Activated B cell treated with CpG ODN at 0.5 μM for 24 hours (primary cell): Measurements from ENCODE around the gene KDM3B. TPM values are rescaled to one million over a fixed set of nuclear protein-coding genes. Genes with fewer than 3 reads are reported as not detected.
"Not testable (repeated sequence)": the region's sequence is repeated elsewhere in the genome, so short reads cannot be mapped to it uniquely, and the experiment has no call there.

Experiments
- ATAC-seq: fragments of 200-7000 bp; cut with Tn5 transposase; one replicate; pipeline ENCODE4 v1.10.0; 2021; ENCODE audit warnings: low read depth, mild to moderate bottlenecking, moderate library complexity
- CTCF ChIA-PET: fragments of 350-600 bp; sonication (Branson Sonifier 250); formaldehyde crosslinking; loops from one replicate; lab custom pipeline; 2021; ENCODE audit warnings: antibody characterized with exemption; lab: Charles Lee
- POLR2A ChIA-PET: fragments of 350-600 bp; sonication (Branson Sonifier 250); formaldehyde crosslinking; loops from one replicate; lab custom pipeline; 2021; ENCODE audit warnings: antibody characterized with exemption; lab: Charles Lee
- DNase-seq: peaks from one replicate; pipeline ENCODE4 v3.0.0; 2022
- H3K27ac Mint-ChIP-seq: one replicate; pipeline ENCODE4 v1.8.0; 2020; ENCODE audit warnings: mixed read lengths
- H3K27me3 Mint-ChIP-seq: one replicate; pipeline ENCODE4 v1.8.0; 2021; ENCODE audit warnings: mixed read lengths
- H3K36me3 Mint-ChIP-seq: one replicate; pipeline ENCODE4 v1.8.0; 2021; ENCODE audit warnings: low read depth, mixed read lengths
- H3K4me1 Mint-ChIP-seq: one replicate; pipeline ENCODE4 v1.8.0; 2021; ENCODE audit warnings: mixed read lengths
- H3K4me3 Mint-ChIP-seq: one replicate; pipeline ENCODE4 v1.8.0; 2020; ENCODE audit warnings: mild to moderate bottlenecking, mixed read lengths
- H3K9me3 Mint-ChIP-seq: one replicate; pipeline ENCODE4 v1.8.0; 2020; ENCODE audit warnings: mixed read lengths
- intact Hi-C: fragments of 100-400 bp; cut with micrococcal nuclease; formaldehyde crosslinking; loops from one replicate; pipeline ENCODE4 v1.15.1; 2024
- total RNA-seq: library from RNA; stranded (reverse); gene quantifications from 2 replicates; pipeline ENCODE4 v1.2.3, GENCODE V29; 2022
- TF ChIP-seq, protein P1 (sequence below): fragments of 200-600 bp; IDR thresholded peaks from one replicate; pipeline ENCODE4 v1.8.0; 2022; ENCODE audit warnings: antibody characterized with exemption, mild to moderate bottlenecking

The KDM3B gene
- total RNA-seq, 1 donor from 2014 or later: 94.0 TPM

DNA sequence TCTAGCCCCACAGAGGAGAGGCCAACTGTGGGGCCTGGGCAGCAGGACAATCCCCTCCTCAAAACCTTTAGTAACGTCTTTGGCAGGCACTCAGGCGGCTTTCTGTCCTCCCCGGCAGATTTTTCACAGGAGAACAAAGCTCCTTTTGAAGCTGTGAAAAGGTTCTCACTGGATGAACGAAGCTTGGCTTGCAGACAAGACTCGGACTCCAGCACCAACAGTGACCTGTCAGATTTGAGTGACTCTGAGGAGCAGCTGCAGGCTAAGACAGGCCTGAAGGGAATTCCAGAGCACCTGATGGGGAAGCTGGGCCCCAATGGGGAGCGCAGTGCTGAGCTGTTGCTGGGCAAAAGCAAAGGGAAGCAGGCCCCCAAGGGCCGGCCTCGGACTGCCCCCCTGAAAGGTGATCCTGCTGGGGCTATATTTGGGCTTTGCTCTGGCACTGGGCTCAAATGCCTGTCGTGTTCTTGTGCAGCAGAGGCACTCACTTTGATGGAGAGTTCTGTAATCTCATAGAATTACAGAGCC, 39.4 kb downstream of the KDM3B start:
- DNase-seq: no peak
- Mint-ChIP-seq H3K9me3 (no peaks in the 10 kb centered on the region), H3K4me1 (no peaks in the 10 kb centered on the region), H3K27ac (no peak overlapping the region), H3K4me3 (no peak overlapping the region), H3K27me3 (no peaks in the 10 kb centered on the region), H3K36me3 (peaks cover 77% of the 10 kb centered on the region)
- ChIA-PET CTCF (interaction anchor here (1.5 kb wide), 2 partner anchors 40 kb away, joined by 5 read pairs; partner anchors contain the start of gene KDM3B), POLR2A (interaction anchor here (1.1 kb wide), 1 partner anchor 38 kb away, joined by 3 read pairs; no protein-coding TSS in a partner anchor)
- ATAC-seq: no peak
- TF ChIP-seq, protein P1, sequence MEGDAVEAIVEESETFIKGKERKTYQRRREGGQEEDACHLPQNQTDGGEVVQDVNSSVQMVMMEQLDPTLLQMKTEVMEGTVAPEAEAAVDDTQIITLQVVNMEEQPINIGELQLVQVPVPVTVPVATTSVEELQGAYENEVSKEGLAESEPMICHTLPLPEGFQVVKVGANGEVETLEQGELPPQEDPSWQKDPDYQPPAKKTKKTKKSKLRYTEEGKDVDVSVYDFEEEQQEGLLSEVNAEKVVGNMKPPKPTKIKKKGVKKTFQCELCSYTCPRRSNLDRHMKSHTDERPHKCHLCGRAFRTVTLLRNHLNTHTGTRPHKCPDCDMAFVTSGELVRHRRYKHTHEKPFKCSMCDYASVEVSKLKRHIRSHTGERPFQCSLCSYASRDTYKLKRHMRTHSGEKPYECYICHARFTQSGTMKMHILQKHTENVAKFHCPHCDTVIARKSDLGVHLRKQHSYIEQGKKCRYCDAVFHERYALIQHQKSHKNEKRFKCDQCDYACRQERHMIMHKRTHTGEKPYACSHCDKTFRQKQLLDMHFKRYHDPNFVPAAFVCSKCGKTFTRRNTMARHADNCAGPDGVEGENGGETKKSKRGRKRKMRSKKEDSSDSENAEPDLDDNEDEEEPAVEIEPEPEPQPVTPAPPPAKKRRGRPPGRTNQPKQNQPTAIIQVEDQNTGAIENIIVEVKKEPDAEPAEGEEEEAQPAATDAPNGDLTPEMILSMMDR: no peak
- intact Hi-C loops: no loop called here

- H3K36me3 Mint-ChIP-seq: peaks cover 73% of the 10 kb centered on the region
- TF ChIP-seq, protein P1: no peak
- ChIA-PET POLR2A (no interaction called here), CTCF (no interaction called here)
- no peak overlapping the region for H3K4me3 Mint-ChIP-seq
- no peak overlapping the region for H3K27ac Mint-ChIP-seq
- no peak for DNase-seq
- no peaks in the 10 kb centered on the region for H3K9me3 Mint-ChIP-seq
- ATAC-seq: no peak
- peaks cover 6% of the 10 kb centered on the region for H3K4me1 Mint-ChIP-seq
- intact Hi-C loops: no loop called here
- H3K27me3 Mint-ChIP-seq: no peaks in the 10 kb centered on the region
Observed at GRCh38 chr5:138402640-138403039, 50.2 kb downstream of the KDM3B start.

- H3K27me3 Mint-ChIP-seq: no peaks in the 10 kb centered on the region
- CTCF ChIA-PET: interaction anchor here (0.7 kb wide), 1 partner anchor 56 kb away, joined by 3 read pairs; the partner anchor contains the start of gene KDM3B
- peaks cover 60% of the 10 kb centered on the region for H3K36me3 Mint-ChIP-seq
- peak overlapping the region; percentile 71 for H3K27ac Mint-ChIP-seq
- no peaks in the 10 kb centered on the region for H3K9me3 Mint-ChIP-seq
- intact Hi-C loops: no loop called here
- peak; percentile 89 for ATAC-seq
- peaks cover 14% of the 10 kb centered on the region for H3K4me1 Mint-ChIP-seq
- DNase-seq: no peak
- no peak overlapping the region for H3K4me3 Mint-ChIP-seq
- POLR2A ChIA-PET: interaction anchor here (0.7 to 1.1 kb wide), 5 partner anchors 55 to 1003 kb away, joined by 3 to 5 read pairs (median 4); partner anchors contain the start of gene FAM53C
- TF ChIP-seq, protein P1: no peak
Observed at GRCh38 chr5:138408023-138408422, 55.5 kb downstream of the KDM3B start.

GRCh38 chr5:138410996-138411640, 58.6 kb downstream of the KDM3B start:
- not testable (repeated sequence) for ATAC-seq, H3K27ac Mint-ChIP-seq, H3K4me3 Mint-ChIP-seq, H3K27me3 Mint-ChIP-seq, H3K9me3 Mint-ChIP-seq, DNase-seq
- ChIA-PET CTCF (interaction anchor here (0.9 to 1.3 kb wide), 3 partner anchors 58 to 334 kb away, joined by 3 to 7 read pairs (median 3); partner anchors contain the start of genes BRD8, KDM3B and KIF20A), POLR2A (interaction anchor here (0.7 kb wide), 1 partner anchor 79 kb away, joined by 3 read pairs; the partner anchor contains the start of gene CDC25C)
- Mint-ChIP-seq H3K4me1 (peaks cover 14% of the 10 kb centered on the region), H3K36me3 (peaks cover 64% of the 10 kb centered on the region)
- intact Hi-C loops: loop anchor here (1.0 kb wide), 1 partner anchor 231 kb away; no protein-coding TSS in a partner anchor

DNA sequence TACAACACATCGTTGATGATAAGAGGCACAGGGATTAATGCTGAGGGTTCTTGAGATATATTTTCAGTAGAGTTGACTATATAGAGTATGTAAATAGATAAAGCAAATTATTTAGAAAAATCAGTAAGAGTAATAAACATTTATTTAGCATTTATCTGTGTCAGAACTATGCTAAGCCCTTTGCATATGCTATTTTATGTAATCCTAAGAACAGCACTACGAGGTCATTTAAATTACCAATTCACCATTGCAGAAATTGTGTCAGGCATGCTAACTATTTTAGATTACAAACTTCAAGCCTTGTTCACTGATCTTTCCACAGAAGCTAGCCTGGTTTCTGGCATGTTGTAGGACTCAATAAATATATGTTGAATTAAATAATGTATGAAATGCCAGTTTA, 66.0 kb downstream of the KDM3B start:
- no peak overlapping the region for H3K4me3 Mint-ChIP-seq
- H3K9me3 Mint-ChIP-seq: no peaks in the 10 kb centered on the region
- no peak overlapping the region for H3K27ac Mint-ChIP-seq
- ChIA-PET POLR2A (no interaction called here), CTCF (no interaction called here)
- no peak for DNase-seq
- H3K27me3 Mint-ChIP-seq: no peaks in the 10 kb centered on the region
- TF ChIP-seq, protein P1: no peak
- no peak for ATAC-seq
- no peaks in the 10 kb centered on the region for H3K4me1 Mint-ChIP-seq
- peaks cover 87% of the 10 kb centered on the region for H3K36me3 Mint-ChIP-seq
- intact Hi-C loops: no loop called here
